K562 (cell line): ENCODE results near the gene CALD1.

Experiments
- CTCF ChIP-seq, 3 experiments: IDR thresholded peaks in 2 of 3; conservative IDR thresholded peaks in 1 of 3; 2 replicates each; pipeline ENCODE4 v1.5.1; 2011 to 2012; ENCODE audit warnings: low read length in 3 of 3, mild to moderate bottlenecking in 3 of 3, control low read depth in 2 of 3, improper control_type of control experiment in 1 of 3, inconsistent platforms in 1 of 3, low read depth in 1 of 3, mixed read lengths in 1 of 3, moderate library complexity in 1 of 3; ENCODE audit not compliant: insufficient read depth in 2 of 3
- EHMT2 ChIP-seq: fragments of 450-650 bp; IDR thresholded peaks from 2 replicates; pipeline ENCODE4 v1.6.1; 2018; ENCODE audit warnings: antibody characterized with exemption
- GABPA ChIP-seq: fragments of 200-800 bp; sonication (Bioruptor generic); conservative IDR thresholded peaks from 2 replicates; pipeline ENCODE4 v1.6.1; 2016; ENCODE audit warnings: low read depth, missing genetic modification characterization, missing compliant biosample characterization
- MAFF ChIP-seq: IDR thresholded peaks from 2 replicates; pipeline ENCODE4 v1.6.1; 2012; ENCODE audit warnings: low read length, improper control_type of control experiment
- RBBP5 ChIP-seq: fragments of 200-600 bp; sonication (generic); IDR thresholded peaks from 2 replicates; pipeline ENCODE4 v1.6.1; 2012; ENCODE audit warnings: borderline replicate concordance, mild to moderate bottlenecking, low read length, control low read depth, inconsistent platforms; ENCODE audit not compliant: insufficient read depth, poor library complexity, severe bottlenecking
- SP1 ChIP-seq: sonication (generic); formaldehyde crosslinking; IDR thresholded peaks from 2 replicates; pipeline ENCODE4 v1.8.1; 2022; ENCODE audit warnings: mild to moderate bottlenecking, missing genetic modification reagents
- STAG1 ChIP-seq: sonication (generic); formaldehyde crosslinking; IDR thresholded peaks from 2 replicates; pipeline ENCODE4 v1.5.0; 2020; ENCODE audit warnings: missing genetic modification reagents, borderline replicate concordance
- ZBTB17 ChIP-seq: fragments of 450-650 bp; formaldehyde crosslinking; IDR thresholded peaks from 2 replicates; pipeline ENCODE4 v1.4.0; 2020; ENCODE audit warnings: mild to moderate bottlenecking

DNA sequence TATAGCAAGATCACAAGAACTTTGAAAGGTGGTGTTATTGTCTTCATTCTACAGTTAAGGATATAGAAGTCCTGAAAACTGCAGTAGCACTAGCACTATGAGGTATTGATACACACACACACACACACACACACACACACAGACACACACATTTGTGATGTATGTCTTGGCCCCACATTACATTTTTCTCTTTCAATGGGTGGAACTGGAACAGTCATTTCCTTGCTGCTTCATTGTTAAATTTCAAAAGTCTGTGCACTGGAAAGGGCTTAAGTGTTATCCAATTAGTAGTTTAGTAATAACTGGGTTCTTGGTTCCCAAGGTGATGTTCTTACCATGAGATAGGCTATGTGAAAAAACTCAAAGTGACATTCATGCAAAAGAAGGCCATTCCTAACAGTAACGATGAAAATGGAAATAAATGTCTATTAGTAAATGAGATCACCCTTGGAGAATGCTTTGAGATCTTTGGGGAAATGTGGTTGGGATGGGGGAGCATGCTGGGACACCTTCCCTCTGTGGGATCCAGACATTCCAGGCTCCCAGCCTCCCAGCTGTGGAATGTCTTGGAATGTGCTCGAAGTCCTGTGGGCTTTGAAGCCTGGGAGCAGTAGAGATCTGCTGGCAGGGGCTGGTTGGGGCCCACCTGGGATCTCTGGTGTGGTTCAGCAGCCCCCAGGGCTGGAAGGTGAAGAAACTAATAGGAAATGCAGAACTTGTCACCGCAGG lies 37.4 kb upstream of the CALD1 start:
- TF ChIP-seq CTCF (IDR thresholded peaks at IDR 0.05 in 2 of 3, conservative IDR thresholded peaks at IDR 0.05 in 1 of 3; ENCODE audit: insufficient read depth in 2 of 3, low read depth in 1 of 3, low read length in 3 of 3) (no peak), STAG1 (no peak), SP1 (CRISPR knock-in tag) (no peak), GABPA (tag) (no peak), ZBTB17 (no peak), MAFF (no peak), EHMT2 (no peak), RBBP5 (no peak)
